DMS53 (cell line): ENCODE results near the gene SETD2.

Source experiments
- DNase-seq: peaks from one replicate; lab custom pipeline; 2025; lab: John Stamatoyannopoulos, UW

Gene SETD2

GRCh38 chr3:46979958-46980497 is 183.9 kb downstream of the SETD2 start:
- peak; percentile 57 for DNase-seq

GRCh38 chr3:46978985-46979944 is 184.6 kb downstream of the SETD2 start, which contains the start of gene NBEAL2:
NBEAL2 (plus strand) TSS chr3:46979666; CDS start chr3:46979862, 196 bp downstream.
- DNase-seq, result peak; percentile 91

- DNase-seq, result no peak
These were observed 185.5 kb downstream of the SETD2 start for GRCh38 chr3:46978381-46978780.

GRCh38 chr3:46977811-46978195 is 186.1 kb downstream of the SETD2 start:
- DNase-seq, result no peak

DNA sequence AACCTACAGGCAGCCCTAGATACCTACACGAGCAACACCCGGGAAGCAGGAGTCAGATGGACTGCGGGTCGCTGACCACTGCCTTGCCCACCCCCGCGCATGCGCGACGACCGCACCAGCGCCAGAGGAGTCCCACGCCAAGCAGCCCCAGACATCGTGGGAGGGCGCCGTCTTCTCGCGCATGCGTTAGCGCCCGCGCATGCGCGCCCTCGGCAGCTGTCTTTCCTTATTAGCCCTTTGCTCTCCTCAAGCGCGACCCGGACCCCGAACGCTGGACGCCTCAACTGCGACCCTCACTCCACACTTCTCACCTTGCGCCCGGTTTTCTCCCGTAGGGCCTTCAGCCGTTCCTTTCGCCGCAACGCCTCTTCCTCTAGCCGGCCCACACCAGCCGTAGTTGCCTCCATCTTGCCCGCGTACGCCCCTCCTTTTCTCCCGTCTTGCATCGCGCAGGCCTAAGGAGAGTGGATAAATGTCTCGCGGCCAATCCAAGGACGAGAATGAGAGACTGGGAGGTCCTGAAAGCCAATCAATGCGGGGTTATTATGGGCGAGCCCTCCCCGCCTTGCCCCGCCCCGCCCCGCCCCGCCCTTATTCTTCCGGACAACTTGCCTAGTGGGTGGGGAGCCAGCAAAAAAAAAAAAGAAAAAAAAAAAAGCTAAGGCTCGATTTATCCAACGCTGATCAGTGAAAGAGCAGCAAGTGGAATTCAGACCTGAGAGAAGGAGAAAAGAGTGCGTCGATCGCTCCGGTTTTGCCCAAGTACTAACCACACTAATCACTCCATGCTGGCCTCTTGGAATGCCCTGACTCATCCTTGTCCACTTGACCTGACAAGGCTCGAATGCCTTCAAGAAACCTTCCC is 187.4 kb downstream of the SETD2 start, which contains the start of gene CCDC12:
Gene CCDC12, minus strand, starts transcription at position 420 of the 865 bp plus-strand sequence. Its CDS starts 13 bp downstream, at position 407.
- peak; percentile 92 for DNase-seq

DNA sequence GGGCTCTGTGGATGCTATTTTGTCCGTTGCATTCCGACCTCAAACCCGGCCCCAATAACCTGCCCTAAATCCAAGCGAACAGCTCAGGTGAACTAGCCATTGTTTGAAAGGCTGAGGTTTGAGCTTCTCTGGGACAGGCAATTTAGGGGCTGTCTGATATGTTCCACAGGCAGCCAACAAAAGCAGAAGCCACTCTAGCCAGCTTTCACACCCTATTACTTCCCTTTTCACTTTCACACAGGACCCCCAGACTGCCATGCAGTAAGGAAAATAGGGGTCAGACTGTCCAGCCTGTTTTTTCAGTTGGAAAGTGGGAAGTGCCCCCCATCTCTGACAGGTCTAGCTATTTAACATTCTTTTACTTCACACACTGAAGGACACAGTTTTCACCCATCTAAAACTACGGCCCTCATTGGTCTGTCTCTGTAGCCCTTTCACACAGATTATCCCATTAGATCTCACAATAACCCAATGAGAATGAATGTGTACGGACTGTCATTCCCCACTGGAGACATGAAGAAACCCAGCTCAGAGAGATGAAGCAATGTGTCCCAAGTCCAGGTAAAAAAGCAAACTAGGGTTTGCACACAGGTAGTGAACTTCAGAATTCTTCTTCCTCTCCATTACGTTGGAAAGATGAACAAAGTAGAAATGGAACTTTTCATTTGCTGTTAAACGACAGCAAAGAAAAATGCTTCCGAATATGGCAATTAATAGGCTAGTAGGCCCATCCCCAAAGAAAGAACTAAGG is 189.3 kb downstream of the SETD2 start:
- no peak for DNase-seq

DNA sequence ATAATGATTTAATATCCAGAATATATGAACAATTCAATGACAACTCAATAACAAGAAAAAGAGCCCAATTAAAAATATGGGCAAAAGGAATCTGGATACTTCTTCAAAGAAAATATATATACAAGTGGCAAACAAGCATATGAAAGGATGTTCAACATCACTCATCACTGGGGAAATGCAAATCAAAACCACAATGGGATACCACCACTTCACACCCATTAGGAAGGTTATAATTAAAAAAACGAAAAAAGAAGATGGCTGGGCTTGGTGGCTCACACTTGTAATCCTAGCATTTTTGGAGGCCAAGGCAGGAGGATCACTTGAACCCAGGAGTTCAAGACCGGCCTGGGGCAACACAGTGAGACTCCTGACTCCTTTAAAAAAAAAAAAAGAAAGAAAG is 191.5 kb downstream of the SETD2 start:
- no peak for DNase-seq

DNA sequence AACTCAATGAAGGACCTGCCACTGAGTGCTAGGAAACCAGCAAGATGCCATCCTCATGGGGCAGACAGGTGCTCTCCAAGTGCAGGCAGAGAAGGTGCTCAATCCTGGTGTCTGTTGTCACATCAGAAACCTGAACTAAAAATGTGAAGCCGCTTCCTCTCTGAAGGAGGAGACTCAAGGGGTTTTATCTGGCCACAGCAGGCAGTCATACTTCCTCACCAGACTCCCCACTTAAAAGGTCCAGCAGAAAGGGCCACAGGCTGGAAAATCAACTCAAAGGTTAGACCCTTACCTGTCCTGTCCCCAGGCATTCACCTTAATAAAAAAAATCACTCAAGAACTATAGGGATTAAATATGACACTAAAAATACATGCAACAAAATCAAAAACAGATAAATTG is 192.2 kb downstream of the SETD2 start:
- DNase-seq, result no peak

DNA sequence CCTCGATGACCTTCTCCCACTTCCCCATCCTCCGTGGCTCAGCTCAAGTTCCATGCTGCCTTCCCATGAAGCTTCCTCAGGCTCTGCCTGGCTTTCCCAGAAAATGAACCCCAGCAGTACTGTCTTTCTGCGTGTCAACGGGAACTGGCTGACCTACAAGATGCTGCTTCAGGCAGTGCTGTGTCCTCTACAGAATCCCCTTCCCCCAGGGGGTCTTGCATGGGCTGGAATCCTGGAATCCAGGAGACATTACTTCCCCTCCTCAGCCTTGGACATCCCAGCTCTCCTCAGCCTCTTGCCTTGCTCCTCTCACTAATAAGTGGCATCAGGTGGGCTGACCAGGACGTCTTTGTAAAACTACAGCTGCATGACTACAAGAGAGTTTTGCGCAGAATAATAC is 192.8 kb downstream of the SETD2 start:
- no peak for DNase-seq

DNA sequence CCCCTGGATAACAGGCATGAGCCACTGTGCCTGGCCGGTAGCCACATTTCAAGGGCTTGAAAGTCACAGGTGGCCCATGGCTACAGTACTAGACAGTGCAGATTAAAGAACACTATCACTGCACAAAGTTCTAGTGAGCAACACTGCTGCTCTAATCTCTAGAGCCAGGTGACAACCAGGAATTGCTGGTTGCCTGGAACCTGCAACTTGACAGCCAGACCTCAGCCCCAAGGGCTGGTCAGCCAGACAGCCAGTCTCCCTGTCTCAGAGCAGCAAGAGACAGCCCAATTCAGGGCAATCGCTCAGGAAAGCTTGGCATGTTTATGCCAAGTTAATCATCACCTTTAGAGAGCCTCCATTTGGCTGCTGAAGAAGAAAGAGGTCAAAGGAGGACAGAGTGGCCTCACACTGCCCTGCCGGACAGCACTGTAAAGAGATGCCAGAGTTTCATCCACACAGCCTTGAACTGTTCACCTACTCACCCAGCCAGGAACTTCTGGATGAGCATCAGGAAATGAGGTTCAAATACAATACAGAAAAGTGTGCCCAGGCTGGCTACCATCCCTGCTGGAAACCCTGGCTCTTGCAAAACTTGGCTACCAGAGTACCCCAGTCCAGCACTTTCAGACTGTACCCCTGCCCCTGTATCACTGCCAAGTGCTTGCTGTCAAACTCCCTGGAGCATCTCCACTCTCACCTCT is 193.4 kb downstream of the SETD2 start:
- peak; percentile 12 for DNase-seq

DNA sequence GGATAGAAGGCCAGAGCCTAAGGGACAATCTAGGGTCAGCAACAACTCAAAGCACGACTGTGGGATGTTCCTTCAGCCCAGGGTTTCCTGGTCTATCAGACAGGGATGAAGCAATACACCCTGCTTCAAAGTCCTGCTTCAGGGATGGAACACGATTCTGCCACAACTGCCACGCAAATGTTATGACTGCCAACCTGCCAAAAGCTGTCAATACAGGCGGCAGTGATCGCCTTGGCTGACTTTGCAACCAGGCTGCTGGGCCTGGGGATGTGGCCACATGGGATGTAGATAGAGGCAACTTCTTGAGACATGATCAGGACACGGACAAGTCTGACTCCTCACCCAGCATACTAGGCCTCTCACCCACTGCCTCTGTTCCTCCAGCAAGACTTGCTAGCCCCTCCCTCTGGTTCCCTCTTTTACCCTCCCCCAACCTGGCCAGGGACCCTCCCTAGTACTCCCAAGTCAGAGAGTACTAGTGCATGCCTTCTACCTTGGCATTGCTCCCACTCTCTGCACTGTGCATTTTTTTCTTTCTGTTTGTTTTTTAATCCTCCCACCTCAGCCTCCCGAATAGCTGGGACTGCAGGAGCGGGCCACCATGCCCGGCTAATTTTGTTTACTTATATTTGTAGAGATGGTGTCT is 195.0 kb downstream of the SETD2 start:
- no peak for DNase-seq

DNA sequence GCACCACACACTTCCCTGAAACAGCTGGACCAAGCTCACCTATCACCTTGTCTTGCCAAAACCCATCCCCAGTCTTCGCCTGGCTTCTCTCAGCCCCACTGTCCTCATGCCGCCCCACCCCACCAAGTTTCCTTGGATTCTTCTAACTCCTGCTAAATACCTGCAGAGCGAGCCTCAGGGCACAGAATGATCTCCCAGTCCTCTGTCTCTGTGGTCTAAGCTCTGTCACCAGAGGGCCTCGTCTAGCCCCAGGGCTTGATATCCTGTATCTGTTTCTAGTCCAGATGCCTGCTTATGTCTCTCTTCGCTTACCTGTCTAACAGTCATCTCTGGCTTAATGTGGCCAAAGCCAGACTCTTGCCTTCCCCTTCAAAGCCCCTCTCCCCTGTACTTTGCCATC is 197.1 kb downstream of the SETD2 start:
- DNase-seq, result no peak
